ENCODE data around the gene LRRN3. TPM values are rescaled to one million over a fixed set of nuclear protein-coding genes. Genes with fewer than 3 reads are reported as not detected.

The LRRN3 gene
- polyA plus RNA-seq, 1 experiment = 12.0 TPM

DNA sequence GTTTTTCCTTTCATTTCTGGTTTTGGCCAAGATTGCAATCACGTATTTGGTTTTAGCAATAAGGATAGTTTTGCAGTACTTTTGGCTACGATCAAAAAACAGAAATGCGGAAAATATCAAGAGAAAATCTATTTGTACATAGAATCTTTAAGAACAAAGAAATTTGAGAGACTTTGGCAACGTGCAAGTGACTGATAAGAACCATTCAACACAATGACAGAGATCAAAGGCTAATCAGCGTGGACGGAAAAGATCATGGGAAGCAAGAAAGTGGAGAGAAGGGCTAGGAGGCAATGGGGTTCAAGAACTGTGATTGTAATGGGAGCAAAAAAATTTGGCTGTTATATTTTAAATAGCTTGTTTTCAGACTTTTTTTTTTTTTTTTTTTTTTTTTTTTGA, 16.2 kb upstream of the LRRN3 start:
- DNase-seq (ENCODE audit: low read depth, low spot score) = no peak
- POLR2A ChIA-PET = no interaction called here
- CTCF ChIA-PET = no interaction called here
- Histone ChIP-seq H3K27me3 (ENCODE audit: control insufficient read depth, insufficient read depth, low read length) (no peaks in the 10 kb centered on the region), H3K27ac (ENCODE audit: low read depth, low read length) (no peak overlapping the region), H3K4me3 (ENCODE audit: low read depth, low read length) (no peak overlapping the region), H3K9me3 (ENCODE audit: control insufficient read depth, insufficient read depth, low read length) (no peaks in the 10 kb centered on the region)
- no peak for TF ChIP-seq CTCF (IDR thresholded peaks at IDR 0.05; ENCODE audit: low read depth, low read length)

DNA sequence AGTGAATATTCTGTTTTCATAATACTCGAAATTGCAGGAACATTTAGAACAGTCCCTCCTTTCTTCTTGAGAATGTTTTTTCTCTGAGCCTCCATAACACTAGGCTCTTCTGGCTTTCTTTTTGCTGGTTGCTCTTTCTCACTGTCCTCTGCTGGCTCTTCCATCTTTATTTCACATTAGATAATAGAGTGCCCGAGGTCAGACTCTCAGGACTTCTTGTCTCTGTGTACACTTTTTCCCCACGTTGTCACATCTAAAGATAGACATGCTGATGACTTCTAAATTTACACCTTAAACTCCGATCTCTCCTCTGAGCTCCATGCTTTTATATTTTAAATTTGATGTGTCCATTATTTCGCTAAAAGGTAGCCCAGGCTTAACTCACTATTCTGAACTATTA, 15.4 kb upstream of the LRRN3 start:
- no peak for DNase-seq (ENCODE audit: low read depth, low spot score)
- H3K4me3 ChIP-seq (ENCODE audit: low read depth, low read length) = no peak overlapping the region
- H3K9me3 ChIP-seq (ENCODE audit: control insufficient read depth, insufficient read depth, low read length) = no peaks in the 10 kb centered on the region
- ChIA-PET CTCF (interaction anchor here (1.5 kb wide), 1 partner anchor 15 kb away, joined by 4 read pairs; no protein-coding TSS in a partner anchor), POLR2A (no interaction called here)
- TF ChIP-seq CTCF (IDR thresholded peaks at IDR 0.05; ENCODE audit: low read depth, low read length) = no peak
- no peak overlapping the region for H3K27ac ChIP-seq (ENCODE audit: low read depth, low read length)
- H3K27me3 ChIP-seq (ENCODE audit: control insufficient read depth, insufficient read depth, low read length) = no peaks in the 10 kb centered on the region

DNA sequence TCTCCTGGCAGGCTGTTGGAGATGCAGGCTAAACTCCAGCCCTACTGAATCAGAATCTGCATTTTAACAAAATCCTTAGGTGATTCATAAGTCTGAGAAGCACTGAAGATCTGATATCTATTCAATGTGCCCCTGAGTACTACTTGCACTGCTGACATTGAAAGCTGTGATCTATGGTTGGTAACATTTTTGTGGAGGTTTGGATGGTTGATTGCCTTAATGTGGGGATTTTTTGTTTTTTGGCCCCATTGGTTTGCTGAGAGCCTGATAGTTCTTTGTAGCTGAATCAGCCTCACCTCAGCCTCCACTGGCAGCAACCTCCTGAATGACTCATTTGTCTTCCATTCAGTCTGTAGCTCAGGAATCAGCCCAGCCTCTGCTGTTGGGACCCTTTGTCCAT, 14.7 kb upstream of the LRRN3 start:
- CTCF ChIA-PET = interaction anchor here (1.5 kb wide), 1 partner anchor 14 kb away, joined by 4 read pairs; no protein-coding TSS in a partner anchor

DNA sequence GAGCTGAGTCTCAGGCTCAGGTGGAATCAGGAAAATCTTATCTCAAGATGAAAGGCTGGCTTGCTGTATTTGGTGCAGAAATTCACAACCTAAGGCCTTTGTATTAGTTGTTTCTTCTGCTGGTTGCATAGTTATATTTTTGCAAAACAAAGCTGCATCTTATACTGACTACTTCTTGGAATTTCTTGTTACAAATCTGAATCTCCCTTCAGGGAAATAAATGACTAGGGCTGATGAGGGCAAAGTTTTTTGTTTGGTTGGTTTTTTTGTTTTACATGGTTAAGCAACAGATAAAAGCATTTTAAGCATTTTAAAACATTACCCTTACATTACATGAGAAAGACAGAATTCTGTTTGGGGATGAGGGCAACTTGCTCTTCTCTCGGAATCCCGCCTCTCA, 13.9 kb upstream of the LRRN3 start:
- DNase-seq (ENCODE audit: low read depth, low spot score) = no peak
- no peak for TF ChIP-seq CTCF (IDR thresholded peaks at IDR 0.05; ENCODE audit: low read depth, low read length)
- CTCF ChIA-PET = interaction anchor here (1.5 kb wide), 1 partner anchor 13 kb away, joined by 4 read pairs; no protein-coding TSS in a partner anchor
- Histone ChIP-seq H3K27ac (ENCODE audit: low read depth, low read length) (no peak overlapping the region), H3K27me3 (ENCODE audit: control insufficient read depth, insufficient read depth, low read length) (no peaks in the 10 kb centered on the region), H3K9me3 (ENCODE audit: control insufficient read depth, insufficient read depth, low read length) (no peaks in the 10 kb centered on the region), H3K4me3 (ENCODE audit: low read depth, low read length) (no peak overlapping the region)
- POLR2A ChIA-PET = no interaction called here

More for the DNA sequence above, 14.7 kb upstream of the LRRN3 start:
- POLR2A ChIA-PET = no interaction called here
- no peak overlapping the region for H3K27ac ChIP-seq (ENCODE audit: low read depth, low read length)
- H3K4me3 ChIP-seq (ENCODE audit: low read depth, low read length) = no peak overlapping the region
- DNase-seq (ENCODE audit: low read depth, low spot score) = no peak
- H3K9me3 ChIP-seq (ENCODE audit: control insufficient read depth, insufficient read depth, low read length) = no peaks in the 10 kb centered on the region
- no peak for TF ChIP-seq CTCF (IDR thresholded peaks at IDR 0.05; ENCODE audit: low read depth, low read length)
- no peaks in the 10 kb centered on the region for H3K27me3 ChIP-seq (ENCODE audit: control insufficient read depth, insufficient read depth, low read length)

- no peak for TF ChIP-seq CTCF (IDR thresholded peaks at IDR 0.05; ENCODE audit: low read depth, low read length)
- no peak for DNase-seq (ENCODE audit: low read depth, low spot score)
- no peaks in the 10 kb centered on the region for H3K27me3 ChIP-seq (ENCODE audit: control insufficient read depth, insufficient read depth, low read length)
- H3K9me3 ChIP-seq (ENCODE audit: control insufficient read depth, insufficient read depth, low read length) = no peaks in the 10 kb centered on the region
- ChIA-PET POLR2A (no interaction called here), CTCF (no interaction called here)
- no peak overlapping the region for H3K4me3 ChIP-seq (ENCODE audit: low read depth, low read length)
- H3K27ac ChIP-seq (ENCODE audit: low read depth, low read length) = no peak overlapping the region
Observed at GRCh38 chr7:111080495-111081105, 10.3 kb upstream of the LRRN3 start.
